ENCODE data around the gene KIF6.

Gene KIF6

DNA sequence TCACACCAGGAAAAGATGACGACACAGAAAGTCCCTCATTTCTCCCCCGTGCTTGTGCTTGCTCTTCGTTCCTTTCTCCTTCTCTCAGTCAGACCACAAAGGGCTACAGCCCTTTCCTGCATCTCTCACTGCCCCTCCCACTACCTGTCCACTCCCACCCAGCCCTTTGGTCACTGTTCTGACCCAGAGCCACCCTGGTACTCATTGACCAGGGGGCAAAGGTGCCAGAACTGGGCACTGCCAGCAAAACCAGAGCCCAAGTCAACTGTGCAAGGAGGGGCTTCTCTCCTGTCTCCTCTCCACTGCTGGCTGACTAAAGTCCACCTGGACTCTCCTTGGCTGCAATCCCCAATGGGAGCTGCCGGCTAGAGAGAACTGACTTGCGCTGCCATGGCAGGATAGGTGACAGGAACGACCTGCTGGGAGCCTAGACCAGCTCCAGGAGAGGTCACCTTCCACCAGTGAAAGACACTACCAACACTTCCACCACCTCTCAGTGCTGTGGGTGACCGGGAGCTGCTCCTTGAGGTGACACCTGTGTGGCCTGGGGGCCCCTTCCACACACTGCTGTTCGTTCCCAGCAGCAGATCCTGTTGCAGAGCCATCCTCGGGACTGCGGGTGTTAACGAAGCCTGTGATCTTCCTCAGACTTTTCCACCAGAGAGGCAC is 443.8 kb downstream of the KIF6 start:
- DNase-seq (ENCODE audit: low read depth in 2 of 2), result no peak

- DNase-seq (ENCODE audit: low read depth in 2 of 2), result no peak
Observed at GRCh38 chr6:39280247-39280731, 444.9 kb downstream of the KIF6 start.

All from stimulated activated CD4-positive, alpha-beta T cell treated with anti-CD3 and anti-CD28 coated beads, Interleukin-1b, Interleukin-23, amount 100 ng/mL, for 4 hours (primary cell).